HG03103 (cell line): ENCODE results near the gene TFPI2.
A peak's percentile ranks its signal among the peaks of the same experiment; 100 is the strongest.

ENCODE experiments used
- ATAC-seq: cut with Tn5 transposase; IDR thresholded peaks from one replicate; pipeline ENCODE4 v1.9.1; 2021; ENCODE audit warnings: low read depth; ENCODE audit not compliant: unreplicated experiment

Gene TFPI2

GRCh38 chr7:93910076-93910994 is 19.8 kb upstream of the TFPI2 start:
- ATAC-seq, result no peak

DNA sequence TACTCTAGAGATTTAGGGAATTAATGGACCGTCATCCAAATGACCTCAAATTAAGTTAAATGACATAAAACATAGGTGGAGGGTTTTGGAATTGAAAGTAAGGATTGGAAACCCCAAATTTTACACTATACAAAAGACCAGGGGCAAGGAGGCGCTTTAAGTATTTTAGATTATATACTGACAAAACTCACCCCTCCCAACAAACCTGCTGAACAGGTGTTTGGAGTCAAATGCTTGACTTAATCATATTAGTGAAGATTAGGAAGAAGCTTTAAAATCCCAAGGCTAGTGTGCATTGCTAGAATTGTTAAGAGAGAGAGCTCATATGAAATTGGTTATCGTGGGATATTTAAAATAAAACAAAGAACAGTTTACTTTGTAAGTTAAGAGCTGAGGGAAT is 15.7 kb upstream of the TFPI2 start, which contains the start of gene GNGT1:
Gene GNGT1 (plus strand): TSS at position 301 of the 400 bp plus-strand sequence. CDS start 180 bp downstream, outside the sequence.
- ATAC-seq, result no peak

DNA sequence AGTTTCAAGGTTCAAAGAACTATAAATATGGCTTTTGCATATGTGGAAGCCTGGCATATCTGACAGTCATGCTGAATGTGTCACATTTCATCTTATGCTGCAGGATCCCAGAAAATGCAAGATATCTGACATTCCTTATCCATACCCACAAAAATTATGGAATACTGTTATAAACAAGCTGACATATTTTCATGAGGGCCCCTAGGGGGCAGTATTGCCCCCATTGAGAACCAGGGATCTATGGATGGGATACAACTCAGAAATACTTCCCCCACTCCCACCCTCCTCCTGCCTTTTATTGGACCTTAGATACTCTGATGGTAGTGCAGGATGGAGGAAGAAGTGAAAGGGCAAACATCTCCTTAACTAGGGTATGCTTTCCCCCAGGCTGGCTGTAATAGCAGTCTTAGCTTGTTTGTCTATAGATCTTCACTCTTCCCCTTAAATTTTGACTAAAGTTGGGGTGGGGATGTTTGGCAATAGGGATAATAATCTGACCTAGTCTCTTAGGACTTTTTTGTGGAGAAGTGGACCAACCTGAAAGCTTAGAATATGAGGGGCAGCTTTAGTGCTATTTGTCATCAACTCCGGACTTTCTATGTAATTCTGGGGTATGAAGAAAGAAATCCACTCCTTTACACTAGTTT is 12.3 kb upstream of the TFPI2 start:
- ATAC-seq, result no peak

DNA sequence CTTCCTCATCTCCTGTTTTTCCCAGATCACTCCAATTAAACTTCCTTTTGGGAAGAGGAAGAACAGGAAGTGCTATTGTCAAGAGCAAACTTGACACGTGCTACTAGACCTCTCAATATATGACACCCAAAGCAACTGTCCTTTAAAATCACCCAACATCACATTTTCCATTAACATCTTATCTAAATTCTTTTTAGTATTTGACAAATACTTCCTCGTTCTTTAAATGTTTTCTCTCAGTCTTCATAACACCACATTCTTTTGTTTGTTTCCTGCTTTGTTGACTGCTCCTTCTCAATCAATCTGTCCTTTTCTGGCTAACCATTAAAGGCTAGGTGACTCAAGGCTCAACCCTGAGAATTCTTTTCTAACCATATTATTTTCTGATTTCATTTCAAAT is 7.1 kb upstream of the TFPI2 start:
- ATAC-seq, result no peak

GRCh38 chr7:93895859-93896600 is 5.5 kb upstream of the TFPI2 start:
- no peak for ATAC-seq

DNA sequence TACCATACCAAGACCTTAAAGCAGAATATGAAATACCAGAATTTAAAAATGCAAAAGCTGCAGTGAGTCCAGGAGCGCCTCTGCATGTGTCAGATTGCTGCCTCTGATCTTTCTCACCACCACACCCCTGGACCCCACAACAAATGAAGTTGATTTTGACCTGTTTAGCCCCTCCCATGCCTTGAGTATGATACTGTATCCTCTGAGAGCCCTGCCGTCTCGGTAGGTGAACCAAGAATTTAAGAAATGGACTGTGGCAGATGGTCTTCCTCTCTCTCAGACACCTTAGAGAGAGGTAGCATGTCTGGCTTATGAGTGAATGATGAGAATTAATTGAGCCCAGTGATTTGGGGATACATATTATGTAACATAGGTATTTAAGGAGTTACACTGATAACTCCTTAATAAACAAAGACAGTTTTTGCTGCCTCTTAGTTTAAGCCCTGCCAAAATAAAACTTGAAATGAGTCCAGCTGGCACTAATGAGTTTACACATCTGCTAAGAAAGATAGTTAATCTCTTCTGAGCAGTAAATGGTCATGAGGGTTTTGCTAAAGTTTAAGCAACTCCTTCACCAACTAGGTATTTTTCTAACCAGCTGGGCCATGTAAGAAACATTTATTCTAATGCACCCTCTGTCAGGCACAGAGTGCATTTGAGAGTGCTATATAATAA is 4.5 kb upstream of the TFPI2 start:
- ATAC-seq, result no peak

GRCh38 chr7:93894426-93894825 is 3.9 kb upstream of the TFPI2 start:
- ATAC-seq, result no peak

GRCh38 chr7:93890041-93890463 is 501 bp downstream of the TFPI2 start:
- ATAC-seq, result peak; percentile 41

DNA sequence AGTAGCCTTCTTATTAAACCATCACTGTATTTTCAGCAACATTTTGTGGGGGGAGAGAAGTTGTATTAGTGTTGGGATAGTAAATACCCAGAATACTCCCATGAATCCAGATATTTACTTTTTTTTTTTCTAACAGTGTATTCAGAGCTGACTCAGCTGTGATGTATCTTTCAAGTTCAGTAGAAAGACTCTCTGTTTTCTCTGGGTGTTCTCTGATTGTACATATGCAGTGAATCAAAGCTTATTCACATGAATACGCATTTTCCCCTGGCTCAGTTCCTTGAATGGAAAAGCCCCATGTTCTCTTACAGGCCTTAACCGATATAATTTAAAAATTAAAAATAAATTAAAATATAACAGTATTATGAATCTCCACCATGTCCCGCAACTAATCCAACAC is 1.3 kb downstream of the TFPI2 start:
- ATAC-seq, result no peak

DNA sequence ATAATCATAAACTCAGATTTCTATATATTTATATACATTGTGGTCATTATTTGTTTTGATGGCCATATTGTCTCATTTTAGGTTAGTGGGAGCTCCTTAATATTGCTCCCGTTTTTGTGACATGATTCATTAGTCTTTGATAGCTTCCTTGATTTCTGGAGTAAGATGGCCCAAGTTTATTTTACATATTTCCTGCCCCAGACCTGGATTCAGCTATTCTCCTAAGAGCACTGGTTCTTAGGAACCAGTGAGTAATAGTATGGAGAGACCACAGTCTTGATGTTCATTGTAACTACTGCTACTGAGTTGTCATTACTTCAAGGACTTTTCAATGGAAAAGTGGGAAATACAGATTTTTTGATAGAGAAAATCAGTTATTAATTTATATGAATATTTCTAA is 6.0 kb downstream of the TFPI2 start:
- ATAC-seq, result no peak

- ATAC-seq, result no peak
Observed at GRCh38 chr7:93883917-93884345, 6.6 kb downstream of the TFPI2 start.

DNA sequence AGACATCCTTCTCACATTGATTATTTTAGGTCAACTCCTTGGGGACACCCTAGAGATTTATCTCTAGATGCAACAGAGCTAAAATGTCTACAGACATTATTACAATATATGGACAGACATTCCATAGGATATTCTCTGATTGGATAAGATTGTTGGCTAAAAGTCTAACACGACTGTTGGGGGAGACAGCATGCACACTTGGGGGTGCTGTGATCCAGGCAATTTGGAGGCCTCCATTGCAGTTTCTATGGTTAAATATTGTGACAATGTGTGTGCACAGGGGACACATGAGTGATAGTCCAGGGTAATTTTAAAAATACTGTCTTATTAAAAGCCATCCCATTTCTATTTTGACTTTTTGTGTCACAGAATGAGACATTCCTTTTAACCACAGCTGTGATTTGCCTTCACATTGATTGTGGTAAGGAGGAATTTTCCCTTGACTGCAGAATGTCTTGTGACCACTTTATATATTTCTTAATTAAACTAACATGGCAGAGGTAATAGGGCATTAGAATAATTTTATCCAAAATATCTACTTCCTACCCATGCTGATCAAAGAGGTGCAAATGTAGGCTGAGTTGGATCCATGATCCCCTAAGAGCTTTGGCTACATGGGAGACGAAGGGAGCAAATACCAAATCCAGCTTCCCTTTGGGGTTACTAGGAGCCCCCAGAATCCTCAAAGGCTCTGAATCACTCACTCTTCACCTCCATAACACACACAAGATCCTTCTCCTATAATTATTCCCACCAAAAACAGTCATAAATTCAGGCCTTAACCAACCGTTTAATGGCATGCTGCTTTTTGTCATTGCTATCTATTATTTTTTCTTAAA is 7.3 kb downstream of the TFPI2 start:
- no peak for ATAC-seq

GRCh38 chr7:93882468-93882867 is 8.1 kb downstream of the TFPI2 start:
- no peak for ATAC-seq

GRCh38 chr7:93879356-93879755 is 11.2 kb downstream of the TFPI2 start:
- no peak for ATAC-seq

- ATAC-seq, result no peak
Observed at GRCh38 chr7:93877742-93878141, 12.8 kb downstream of the TFPI2 start.

- no peak for ATAC-seq
Observed at GRCh38 chr7:93873998-93874574, 16.5 kb downstream of the TFPI2 start.

DNA sequence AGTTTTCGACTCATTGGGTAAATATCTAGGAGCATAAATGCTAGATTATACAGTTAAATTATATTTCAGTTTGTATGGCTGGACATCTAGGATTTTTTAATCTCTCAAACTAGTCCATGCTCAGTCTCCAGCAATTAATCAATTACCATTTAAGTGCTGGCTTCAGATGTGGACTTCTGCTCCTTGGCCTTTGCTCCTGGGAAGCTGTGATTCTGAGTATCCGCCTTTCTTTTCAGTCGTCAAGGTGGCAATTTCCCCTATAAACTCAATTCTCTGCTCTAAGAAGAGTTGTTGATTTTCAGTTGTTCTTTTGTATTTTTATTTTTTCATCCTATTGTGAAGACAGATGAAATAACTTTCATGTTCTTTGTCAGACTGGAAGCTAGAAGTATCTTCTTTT is 23.7 kb downstream of the TFPI2 start:
- no peak for ATAC-seq

- ATAC-seq, result no peak
Observed at GRCh38 chr7:93862651-93863050, 27.9 kb downstream of the TFPI2 start.

GRCh38 chr7:93861325-93861949 is 29.1 kb downstream of the TFPI2 start:
- no peak for ATAC-seq
